ENCODE measurements around the gene KCNJ5. TPM values are rescaled to one million over a fixed set of nuclear protein-coding genes. Genes with fewer than 3 reads are reported as not detected.

KCNJ5 gene
- total and polyA plus RNA-seq, 2 of the 4 experiments (the other 2 are of a cell fraction): 0.07 to 0.18 TPM

DNA sequence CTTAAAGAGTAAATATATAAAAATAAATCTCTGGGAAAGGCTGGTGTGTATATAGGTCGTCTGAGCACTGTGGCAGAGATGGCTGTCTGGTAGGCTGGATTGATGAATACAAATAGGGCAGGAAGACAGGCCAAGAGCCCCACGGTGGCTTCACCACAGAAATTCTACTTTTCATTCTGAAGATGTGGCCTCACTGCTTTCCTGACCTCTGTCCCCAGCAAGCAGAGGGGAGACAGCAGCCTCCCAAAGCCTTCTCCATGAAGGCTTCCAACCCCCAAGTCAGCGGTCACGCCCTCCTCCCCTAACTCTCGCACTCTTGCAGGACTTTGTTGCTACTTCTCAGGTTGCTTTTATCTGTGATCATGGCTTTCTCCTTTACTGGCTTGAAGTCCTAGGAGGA, 13.4 kb upstream of the KCNJ5 start:
- intact Hi-C loops (cut with micrococcal nuclease): no loop called here
- dilution Hi-C loops (cut with HindIII; ENCODE audit: low sequenced_read_pairs, unreplicated experiment): no loop called here

More for the DNA sequence above, 13.4 kb upstream of the KCNJ5 start:
- no peaks in the 10 kb centered on the region for H3K9me1 ChIP-seq (ENCODE audit: insufficient read depth, low read length)
- in situ Hi-C loops (cut with MboI; ENCODE audit: low sequenced_read_pairs): no loop called here
- H2BK15ac ChIP-seq (ENCODE audit: low read depth, low read length): no peak overlapping the region
- no peak for TF ChIP-seq RCOR1 (IDR thresholded peaks at IDR 0.05; ENCODE audit: insufficient replicate concordance, low read length)
- no peak for TF ChIP-seq CHD1 (IDR thresholded peaks at IDR 0.05; ENCODE audit: low read depth, low read length)
- TF ChIP-seq MAZ (IDR thresholded peaks at IDR 0.05; ENCODE audit: borderline replicate concordance, low read depth, low read length): no peak
- no peak for TF ChIP-seq RAD21 (IDR thresholded peaks at IDR 0.05; ENCODE audit: low read length)
- TF ChIP-seq BHLHE40 (IDR thresholded peaks at IDR 0.05; ENCODE audit: low read depth, low read length): no peak
- TF ChIP-seq, protein P1, sequence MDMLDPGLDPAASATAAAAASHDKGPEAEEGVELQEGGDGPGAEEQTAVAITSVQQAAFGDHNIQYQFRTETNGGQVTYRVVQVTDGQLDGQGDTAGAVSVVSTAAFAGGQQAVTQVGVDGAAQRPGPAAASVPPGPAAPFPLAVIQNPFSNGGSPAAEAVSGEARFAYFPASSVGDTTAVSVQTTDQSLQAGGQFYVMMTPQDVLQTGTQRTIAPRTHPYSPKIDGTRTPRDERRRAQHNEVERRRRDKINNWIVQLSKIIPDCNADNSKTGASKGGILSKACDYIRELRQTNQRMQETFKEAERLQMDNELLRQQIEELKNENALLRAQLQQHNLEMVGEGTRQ (IDR thresholded peaks at IDR 0.05; ENCODE audit: low read depth, low read length): no peak
- TF ChIP-seq CEBPB (IDR thresholded peaks at IDR 0.05; ENCODE audit: low read depth, low read length): no peak
- no peak for TF ChIP-seq MAFK (IDR thresholded peaks at IDR 0.05; ENCODE audit: low read depth, low read length)
- TF ChIP-seq, protein P2, sequence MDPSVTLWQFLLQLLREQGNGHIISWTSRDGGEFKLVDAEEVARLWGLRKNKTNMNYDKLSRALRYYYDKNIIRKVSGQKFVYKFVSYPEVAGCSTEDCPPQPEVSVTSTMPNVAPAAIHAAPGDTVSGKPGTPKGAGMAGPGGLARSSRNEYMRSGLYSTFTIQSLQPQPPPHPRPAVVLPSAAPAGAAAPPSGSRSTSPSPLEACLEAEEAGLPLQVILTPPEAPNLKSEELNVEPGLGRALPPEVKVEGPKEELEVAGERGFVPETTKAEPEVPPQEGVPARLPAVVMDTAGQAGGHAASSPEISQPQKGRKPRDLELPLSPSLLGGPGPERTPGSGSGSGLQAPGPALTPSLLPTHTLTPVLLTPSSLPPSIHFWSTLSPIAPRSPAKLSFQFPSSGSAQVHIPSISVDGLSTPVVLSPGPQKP (IDR thresholded peaks at IDR 0.05; ENCODE audit: borderline replicate concordance, low read depth, low read length): no peak
- TF ChIP-seq SMC3 (IDR thresholded peaks at IDR 0.05; ENCODE audit: low read depth, low read length): no peak
- TF ChIP-seq POLR2A (IDR thresholded peaks at IDR 0.05; ENCODE audit: low read depth, low read length): no peak
- TF ChIP-seq, protein P3, sequence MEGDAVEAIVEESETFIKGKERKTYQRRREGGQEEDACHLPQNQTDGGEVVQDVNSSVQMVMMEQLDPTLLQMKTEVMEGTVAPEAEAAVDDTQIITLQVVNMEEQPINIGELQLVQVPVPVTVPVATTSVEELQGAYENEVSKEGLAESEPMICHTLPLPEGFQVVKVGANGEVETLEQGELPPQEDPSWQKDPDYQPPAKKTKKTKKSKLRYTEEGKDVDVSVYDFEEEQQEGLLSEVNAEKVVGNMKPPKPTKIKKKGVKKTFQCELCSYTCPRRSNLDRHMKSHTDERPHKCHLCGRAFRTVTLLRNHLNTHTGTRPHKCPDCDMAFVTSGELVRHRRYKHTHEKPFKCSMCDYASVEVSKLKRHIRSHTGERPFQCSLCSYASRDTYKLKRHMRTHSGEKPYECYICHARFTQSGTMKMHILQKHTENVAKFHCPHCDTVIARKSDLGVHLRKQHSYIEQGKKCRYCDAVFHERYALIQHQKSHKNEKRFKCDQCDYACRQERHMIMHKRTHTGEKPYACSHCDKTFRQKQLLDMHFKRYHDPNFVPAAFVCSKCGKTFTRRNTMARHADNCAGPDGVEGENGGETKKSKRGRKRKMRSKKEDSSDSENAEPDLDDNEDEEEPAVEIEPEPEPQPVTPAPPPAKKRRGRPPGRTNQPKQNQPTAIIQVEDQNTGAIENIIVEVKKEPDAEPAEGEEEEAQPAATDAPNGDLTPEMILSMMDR (conservative IDR thresholded peaks at IDR 0.05; ENCODE audit: low read depth, low read length): no peak
- TF ChIP-seq MXI1 (IDR thresholded peaks at IDR 0.05; ENCODE audit: borderline replicate concordance, low read depth, low read length): no peak
- TF ChIP-seq FOS (IDR thresholded peaks at IDR 0.05; ENCODE audit: low read depth, low read length): no peak
- H3K36me3 ChIP-seq (ENCODE audit: control insufficient read depth, insufficient read depth, low read length): no peaks in the 10 kb centered on the region
- no peak overlapping the region for H3K9ac ChIP-seq (ENCODE audit: low read depth, low read length)
- no peak overlapping the region for H3K23ac ChIP-seq (ENCODE audit: low read depth, low read length)
- no peaks in the 10 kb centered on the region for H3K79me1 ChIP-seq (ENCODE audit: low read depth in 1 of 2, low read length in 2 of 2)
- DNase-seq (no peak), ATAC-seq (ENCODE audit: low read depth) (no peak)
- no peak overlapping the region for H3K18ac ChIP-seq (ENCODE audit: low read depth, low read length)
- no peak overlapping the region for H4K5ac ChIP-seq (ENCODE audit: low read depth, low read length)
- no peaks in the 10 kb centered on the region for H3K4me1 ChIP-seq (ENCODE audit: control insufficient read depth, insufficient read depth, low read length)
- H2AK9ac ChIP-seq (replicated peaks; ENCODE audit: low read depth, low read length, poor library complexity): no peak overlapping the region
- no peak overlapping the region for H3K27ac ChIP-seq (ENCODE audit: insufficient read depth, low read length)
- no peak overlapping the region for H3K4ac ChIP-seq (ENCODE audit: low read depth, low read length)
- no peak overlapping the region for H2AK5ac ChIP-seq (ENCODE audit: low read depth, low read length)
- CTCF ChIA-PET: no interaction called here
- no peaks in the 10 kb centered on the region for H4K20me1 ChIP-seq (ENCODE audit: insufficient read depth, low read length)
- no peak overlapping the region for H2AFZ ChIP-seq (replicated peaks; ENCODE audit: low read length, poor library complexity)
- H3K4me3 ChIP-seq (ENCODE audit: insufficient read depth, low read depth, low read length): no peak overlapping the region
- H3K56ac ChIP-seq (ENCODE audit: extremely low read depth, insufficient read depth, low read length): no peak overlapping the region
- H4K91ac ChIP-seq (ENCODE audit: insufficient read depth, low read depth, low read length): no peak overlapping the region
- H2BK5ac ChIP-seq (ENCODE audit: low read depth, low read length, poor library complexity, severe bottlenecking): no peak overlapping the region
- no CpG with 5 or more reads among the region's 5 CpGs for whole genome bisulfite sequencing, 2 experiments (ENCODE audit: extremely low coverage in 2 of 2, insufficient read length in 1 of 2)
- no peak overlapping the region for H2BK20ac ChIP-seq (ENCODE audit: low read depth, low read length)
- H3K9me3 ChIP-seq (ENCODE audit: control insufficient read depth, insufficient read depth, low read length): no peaks in the 10 kb centered on the region
- POLR2A ChIA-PET (ENCODE audit: unreplicated experiment): no interaction called here
- BruUV-seq (replicated peaks): no TSS peak
- H3K27me3 ChIP-seq (ENCODE audit: control insufficient read depth, insufficient read depth, low read length): peaks cover 77% of the 10 kb centered on the region
- H2BK120ac ChIP-seq (ENCODE audit: low read depth, low read length): no peak overlapping the region
- H4K8ac ChIP-seq (ENCODE audit: low read depth in 2 of 2, low read length in 2 of 2): no peak overlapping the region
- H3K14ac ChIP-seq (replicated peaks; ENCODE audit: low read depth, low read length): no peak overlapping the region
- no peak overlapping the region for H3K4me2 ChIP-seq (ENCODE audit: low read depth, low read length)
